Epithelial cell of proximal tubule (primary cell): ENCODE data around the gene CLEC5A. TPM values are rescaled to one million over a fixed set of nuclear protein-coding genes. Genes with fewer than 3 reads are reported as not detected.

Experiments
- DNase-seq: peaks from one replicate; pipeline ENCODE4 v3.0.0-alpha.2; 2011; ENCODE audit warnings: low read depth
- H3K4me3 ChIP-seq: 2 replicates; pipeline ENCODE4 v1.5.1; 2011; ENCODE audit warnings: low read depth, mild to moderate bottlenecking, low read length
- CTCF ChIP-seq: conservative IDR thresholded peaks from 2 replicates; pipeline ENCODE4 v1.5.1; 2012; ENCODE audit warnings: low read depth, mild to moderate bottlenecking, low read length
- total RNA-seq: library from RNA; depleted of rRNA; stranded (reverse); fragments of >200 nt; gene quantifications from 2 replicates; pipeline ENCODE4 v1.2.3, GENCODE V29; 2015

CLEC5A gene
- total RNA-seq, 1 donor from 2014 or later: not detected

GRCh38 chr7:141891336-141891735 is 55.4 kb downstream of the CLEC5A start:
- TF ChIP-seq CTCF: no peak
- no peak for DNase-seq
- no peak overlapping the region for H3K4me3 ChIP-seq

GRCh38 chr7:141889321-141889720 is 57.5 kb downstream of the CLEC5A start:
- TF ChIP-seq CTCF: no peak
- DNase-seq: no peak
- H3K4me3 ChIP-seq: no peak overlapping the region

GRCh38 chr7:141884539-141885225 is 62.1 kb downstream of the CLEC5A start:
- no peak overlapping the region for H3K4me3 ChIP-seq
- DNase-seq: no peak
- no peak for TF ChIP-seq CTCF

GRCh38 chr7:141880960-141881359 is 65.8 kb downstream of the CLEC5A start:
- no peak for DNase-seq
- H3K4me3 ChIP-seq: no peak overlapping the region
- no peak for TF ChIP-seq CTCF

- no peak overlapping the region for H3K4me3 ChIP-seq
- no peak for TF ChIP-seq CTCF
- no peak for DNase-seq
Observed at GRCh38 chr7:141877365-141877764, 69.4 kb downstream of the CLEC5A start.

Other genes with a start within 250 kb of the CLEC5A start
- gene DENND11, start 244.8 kb downstream of the CLEC5A start, total RNA-seq: 9.7 and 12.2 TPM in 2 replicates
- not detected in 2 replicates for gene WEE2, start 238.6 kb downstream of the CLEC5A start, total RNA-seq
- gene SSBP1, start 208.6 kb downstream of the CLEC5A start, total RNA-seq: 246 and 313 TPM in 2 replicates
- 0.35 TPM in 1 of 2 replicates, not detected in the other for gene TAS2R3, start 182.9 kb downstream of the CLEC5A start, total RNA-seq
- 0.14 and 0.23 TPM in 2 replicates for gene TAS2R4, start 170.3 kb downstream of the CLEC5A start, total RNA-seq
- gene TAS2R5, start 156.8 kb downstream of the CLEC5A start, total RNA-seq: 0.35 TPM in 1 of 2 replicates, not detected in the other
- not detected in 2 replicates for gene PRSS37, start 105.5 kb downstream of the CLEC5A start, total RNA-seq
- not detected in 2 replicates for gene OR9A4, start 30.6 kb downstream of the CLEC5A start, total RNA-seq
- gene TAS2R38, start 26.8 kb upstream of the CLEC5A start, total RNA-seq: not detected in 2 replicates
- gene MGAM, start 48.9 kb upstream of the CLEC5A start, total RNA-seq: 0.07 TPM in 1 of 2 replicates, not detected in the other
- not detected in 2 replicates for gene MGAM2, start 164.7 kb upstream of the CLEC5A start, total RNA-seq